IMR-90 (cell line): ENCODE data around the gene PID1. TPM values are rescaled to one million over a fixed set of nuclear protein-coding genes. Genes with fewer than 3 reads are reported as not detected.

Source experiments
- ATAC-seq: fragments of 200-7000 bp; cut with Tn5 transposase; 2 replicates; pipeline ENCODE4 v1.9.1; 2020; ENCODE audit warnings: low read depth, mild to moderate bottlenecking, moderate library complexity
- BruUV-seq: library from RNA; stranded (reverse); fragments of 400-500 nt; replicated peaks from 2 replicates; lab custom pipeline; 2021; lab: Mats Ljungman, UMichigan
- CTCF ChIA-PET: fragments of 300-600 bp; formaldehyde crosslinking; extraction: SDS; loops from one replicate; lab custom pipeline; 2021; ENCODE audit warnings: antibody characterized with exemption; lab: Yijun Ruan, JAX
- POLR2A ChIA-PET: fragments of 300-600 bp; sonication (Branson Sonifier 250); formaldehyde crosslinking; loops from one replicate; lab custom pipeline; 2022; ENCODE audit warnings: antibody characterized with exemption; ENCODE audit not compliant: unreplicated experiment; lab: Charles Lee
- DNase-seq: peaks from one replicate; pipeline ENCODE4 v3.0.0; 2013
- H2AFZ ChIP-seq: replicated peaks from 2 replicates; pipeline ENCODE3; 2013; ENCODE audit warnings: low read length, mild to moderate bottlenecking; ENCODE audit not compliant: poor library complexity
- H2AK5ac ChIP-seq: 2 replicates; pipeline ENCODE4 v1.6.1; 2013; ENCODE audit warnings: low read depth, low read length, inconsistent platforms
- H2AK9ac ChIP-seq: replicated peaks from 2 replicates; pipeline ENCODE3; 2013; ENCODE audit warnings: mild to moderate bottlenecking, low read depth, low read length, moderate library complexity; ENCODE audit not compliant: poor library complexity
- H2BK120ac ChIP-seq: 2 replicates; pipeline ENCODE4 v1.6.1; 2013; ENCODE audit warnings: low read depth, low read length, inconsistent platforms
- H2BK15ac ChIP-seq: 3 replicates; pipeline ENCODE4 v1.6.1; 2013; ENCODE audit warnings: low read depth, low read length, inconsistent platforms
- H2BK20ac ChIP-seq: 2 replicates; pipeline ENCODE4 v1.6.1; 2013; ENCODE audit warnings: low read depth, mild to moderate bottlenecking, inconsistent platforms, low read length, moderate library complexity
- H2BK5ac ChIP-seq: 2 replicates; pipeline ENCODE4 v1.6.1; 2013; ENCODE audit warnings: mild to moderate bottlenecking, low read depth, low read length, inconsistent platforms; ENCODE audit not compliant: poor library complexity, severe bottlenecking
- H3K14ac ChIP-seq: replicated peaks from 2 replicates; pipeline ENCODE4 v1.6.1; 2013; ENCODE audit warnings: low read depth, low read length, inconsistent platforms
- H3K18ac ChIP-seq: 2 replicates; pipeline ENCODE4 v1.6.1; 2013; ENCODE audit warnings: low read depth, low read length, control low read depth
- H3K23ac ChIP-seq: 2 replicates; pipeline ENCODE4 v1.6.1; 2013; ENCODE audit warnings: low read depth, low read length, inconsistent platforms
- H3K27ac ChIP-seq: 2 replicates; pipeline ENCODE4 v1.5.1; 2013; ENCODE audit warnings: mild to moderate bottlenecking, control low read depth, low read length; ENCODE audit not compliant: insufficient read depth
- H3K27me3 ChIP-seq: 2 replicates; pipeline ENCODE4 v1.6.1; 2013; ENCODE audit warnings: low read length; ENCODE audit not compliant: control insufficient read depth, insufficient read depth
- H3K36me3 ChIP-seq: 2 replicates; pipeline ENCODE4 v1.6.1; 2013; ENCODE audit warnings: low read length, mixed read lengths; ENCODE audit not compliant: control insufficient read depth, insufficient read depth
- H3K4ac ChIP-seq: 2 replicates; pipeline ENCODE4 v1.6.1; 2013; ENCODE audit warnings: low read depth, low read length, inconsistent platforms
- H3K4me1 ChIP-seq: 2 replicates; pipeline ENCODE4 v1.6.1; 2013; ENCODE audit warnings: low read length, mixed read lengths; ENCODE audit not compliant: control insufficient read depth, insufficient read depth
- H3K4me2 ChIP-seq: 2 replicates; pipeline ENCODE4 v1.6.1; 2013; ENCODE audit warnings: low read depth, mild to moderate bottlenecking, control low read depth, low read length, moderate library complexity
- H3K4me3 ChIP-seq: 2 replicates; pipeline ENCODE4 v1.5.1; 2013; ENCODE audit warnings: low read depth, mild to moderate bottlenecking, control low read depth, low read length, moderate library complexity; ENCODE audit not compliant: insufficient read depth
- H3K56ac ChIP-seq: 2 replicates; pipeline ENCODE4 v1.6.1; 2013; ENCODE audit warnings: low read length, inconsistent platforms; ENCODE audit not compliant: insufficient read depth; ENCODE audit errors: extremely low read depth
- H3K79me1 ChIP-seq, 2 experiments: 2 replicates each; pipeline ENCODE4 v1.6.1; 2013; ENCODE audit warnings: low read length in 2 of 2, inconsistent platforms in 1 of 2, low read depth in 1 of 2
- H3K9ac ChIP-seq: 2 replicates; pipeline ENCODE4 v1.6.1; 2013; ENCODE audit warnings: low read depth, low read length, control low read depth
- H3K9me1 ChIP-seq: 2 replicates; pipeline ENCODE4 v1.6.1; 2013; ENCODE audit warnings: low read length, inconsistent platforms; ENCODE audit not compliant: insufficient read depth
- H3K9me3 ChIP-seq: 2 replicates; pipeline ENCODE4 v1.6.1; 2013; ENCODE audit warnings: low read length; ENCODE audit not compliant: control insufficient read depth, insufficient read depth
- H4K20me1 ChIP-seq: 2 replicates; pipeline ENCODE4 v1.6.1; 2013; ENCODE audit warnings: low read length, inconsistent platforms; ENCODE audit not compliant: insufficient read depth
- H4K5ac ChIP-seq: 2 replicates; pipeline ENCODE4 v1.6.1; 2013; ENCODE audit warnings: mild to moderate bottlenecking, low read depth, low read length, control low read depth
- H4K8ac ChIP-seq, 2 experiments: 2 replicates each; pipeline ENCODE4 v1.6.1; 2013; ENCODE audit warnings: low read depth in 2 of 2, low read length in 2 of 2, control low read depth in 1 of 2, inconsistent platforms in 1 of 2
- H4K91ac ChIP-seq: 2 replicates; pipeline ENCODE4 v1.6.1; 2013; ENCODE audit warnings: low read depth, low read length, inconsistent platforms; ENCODE audit not compliant: insufficient read depth
- BHLHE40 ChIP-seq: fragments of 150-350 bp; IDR thresholded peaks from 2 replicates; pipeline ENCODE4 v1.6.1; 2016; ENCODE audit warnings: mild to moderate bottlenecking, low read depth, low read length
- CEBPB ChIP-seq: IDR thresholded peaks from 2 replicates; pipeline ENCODE4 v1.6.1; 2012; ENCODE audit warnings: low read depth, low read length, improper control_type of control experiment
- MAFK ChIP-seq: IDR thresholded peaks from 2 replicates; pipeline ENCODE4 v1.6.1; 2012; ENCODE audit warnings: low read depth, low read length, improper control_type of control experiment
- RCOR1 ChIP-seq: IDR thresholded peaks from 2 replicates; pipeline ENCODE4 v1.6.1; 2012; ENCODE audit warnings: mild to moderate bottlenecking, low read length, improper control_type of control experiment; ENCODE audit not compliant: insufficient replicate concordance
- RFX5 ChIP-seq: IDR thresholded peaks from 2 replicates; pipeline ENCODE4 v1.8.0; 2012; ENCODE audit warnings: low read depth, mild to moderate bottlenecking, low read length, moderate library complexity
- WGBS, 2 experiments: methylation state at CpG; one replicate each; pipeline versions ENCODE4 v1.1.5 to v1.1.7; 2013; ENCODE audit warnings: missing lambda C conversion rate in 2 of 2; ENCODE audit not compliant: insufficient read length in 1 of 2; ENCODE audit errors: extremely low coverage in 2 of 2; 5-methylcytosine and 5-hydroxymethylcytosine counted together
- dilution Hi-C: fragments of 300-500 bp; cut with HindIII; formaldehyde crosslinking; loops from one replicate; pipeline ENCODE4 v1.14.3; 2018; ENCODE audit warnings: low sequenced_read_pairs; ENCODE audit not compliant: unreplicated experiment
- in situ Hi-C: fragments of 300-500 bp; cut with MboI; formaldehyde crosslinking; loops from 3 replicates; pipeline ENCODE4 v1.14.3; 2019; ENCODE audit warnings: low sequenced_read_pairs, inconsistent platforms, mixed read lengths
- intact Hi-C: fragments of 100-400 bp; cut with micrococcal nuclease; formaldehyde crosslinking; loops from 2 replicates; pipeline ENCODE4 v1.10.0; 2022
- polyA plus RNA-seq, 3 experiments: library from polyadenylated mRNA; depleted of rRNA; stranded (reverse); fragments of >200 nt; gene quantifications; 2 replicates each; pipeline ENCODE4 v1.2.3, GENCODE V29; 2012; ENCODE audit warnings: low replicate concordance in 1 of 3
- total RNA-seq: library from RNA; depleted of rRNA; stranded (reverse); fragments of >200 nt; gene quantifications from 2 replicates; pipeline ENCODE4 v1.2.3, GENCODE V29; 2012
- TF ChIP-seq, protein P1 (sequence below): fragments of 150-350 bp; IDR thresholded peaks from 2 replicates; pipeline ENCODE4 v1.6.1; 2016; ENCODE audit warnings: low read depth, mild to moderate bottlenecking, low read length, moderate library complexity, borderline replicate concordance
- TF ChIP-seq, protein P2 (sequence below): fragments of 150-350 bp; IDR thresholded peaks from 2 replicates; pipeline ENCODE4 v1.6.1; 2017; ENCODE audit warnings: mild to moderate bottlenecking, antibody characterized with exemption, low read length, low read depth

The PID1 gene
- total and polyA plus RNA-seq, 2 of the 4 experiments (the other 2 are of a cell fraction) = 0.90 to 1.9 TPM

DNA sequence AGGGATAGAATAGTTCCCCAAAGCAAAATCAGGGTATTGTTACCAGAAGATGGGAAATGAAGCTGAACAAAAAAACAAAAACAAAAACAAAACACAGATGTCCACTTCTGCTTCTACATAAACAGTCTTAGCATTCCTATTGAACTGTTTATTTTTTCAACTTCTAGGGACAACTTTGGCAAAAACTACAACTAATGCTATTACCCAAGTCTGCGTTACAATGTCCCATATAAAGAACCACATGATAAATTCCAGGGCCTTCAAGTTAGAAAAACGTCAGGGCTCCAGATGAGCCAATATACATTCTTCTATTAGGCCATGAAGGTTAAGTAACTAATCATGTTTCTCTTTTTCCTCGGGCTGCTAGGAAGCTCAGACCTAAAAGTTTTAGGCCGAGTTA, 16.9 kb downstream of the PID1 start:
- H2AFZ ChIP-seq = no peak overlapping the region
- H3K4me3 ChIP-seq = no peak overlapping the region
- no TSS peak for BruUV-seq
- H2BK15ac ChIP-seq = no peak overlapping the region
- H3K36me3 ChIP-seq = no peaks in the 10 kb centered on the region
- H3K9ac ChIP-seq = no peak overlapping the region
- no peaks in the 10 kb centered on the region for H3K9me1 ChIP-seq
- no peak overlapping the region for H2BK120ac ChIP-seq
- WGBS, 2 experiments = no CpG with 5 or more reads among the region's 4 CpGs
- H3K18ac ChIP-seq = no peak overlapping the region
- H2BK20ac ChIP-seq = no peak overlapping the region
- H3K4me2 ChIP-seq = no peak overlapping the region
- no peak for DNase-seq
- dilution Hi-C loops (no loop called here), in situ Hi-C loops (no loop called here), intact Hi-C loops (no loop called here)
- H3K27ac ChIP-seq = no peak overlapping the region
- H4K8ac ChIP-seq = no peak overlapping the region
- H3K9me3 ChIP-seq = peaks cover 4% of the 10 kb centered on the region
- no peak overlapping the region for H3K4ac ChIP-seq
- H3K27me3 ChIP-seq = no peaks in the 10 kb centered on the region
- no peaks in the 10 kb centered on the region for H3K4me1 ChIP-seq
- no peak overlapping the region for H2AK5ac ChIP-seq
- no peak overlapping the region for H4K91ac ChIP-seq
- CTCF ChIA-PET = no interaction called here
- no peak for TF ChIP-seq BHLHE40
- TF ChIP-seq, protein P1, sequence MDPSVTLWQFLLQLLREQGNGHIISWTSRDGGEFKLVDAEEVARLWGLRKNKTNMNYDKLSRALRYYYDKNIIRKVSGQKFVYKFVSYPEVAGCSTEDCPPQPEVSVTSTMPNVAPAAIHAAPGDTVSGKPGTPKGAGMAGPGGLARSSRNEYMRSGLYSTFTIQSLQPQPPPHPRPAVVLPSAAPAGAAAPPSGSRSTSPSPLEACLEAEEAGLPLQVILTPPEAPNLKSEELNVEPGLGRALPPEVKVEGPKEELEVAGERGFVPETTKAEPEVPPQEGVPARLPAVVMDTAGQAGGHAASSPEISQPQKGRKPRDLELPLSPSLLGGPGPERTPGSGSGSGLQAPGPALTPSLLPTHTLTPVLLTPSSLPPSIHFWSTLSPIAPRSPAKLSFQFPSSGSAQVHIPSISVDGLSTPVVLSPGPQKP = no peak
- TF ChIP-seq MAFK = no peak
- no peak for TF ChIP-seq CEBPB
- TF ChIP-seq RFX5 = no peak
- TF ChIP-seq RCOR1 = no peak
- TF ChIP-seq, protein P2, sequence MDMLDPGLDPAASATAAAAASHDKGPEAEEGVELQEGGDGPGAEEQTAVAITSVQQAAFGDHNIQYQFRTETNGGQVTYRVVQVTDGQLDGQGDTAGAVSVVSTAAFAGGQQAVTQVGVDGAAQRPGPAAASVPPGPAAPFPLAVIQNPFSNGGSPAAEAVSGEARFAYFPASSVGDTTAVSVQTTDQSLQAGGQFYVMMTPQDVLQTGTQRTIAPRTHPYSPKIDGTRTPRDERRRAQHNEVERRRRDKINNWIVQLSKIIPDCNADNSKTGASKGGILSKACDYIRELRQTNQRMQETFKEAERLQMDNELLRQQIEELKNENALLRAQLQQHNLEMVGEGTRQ = no peak
- H4K20me1 ChIP-seq = no peaks in the 10 kb centered on the region
- H3K23ac ChIP-seq = no peak overlapping the region
- H2BK5ac ChIP-seq = no peak overlapping the region
- H3K79me1 ChIP-seq = no peaks in the 10 kb centered on the region
- no peak for ATAC-seq
- H3K14ac ChIP-seq = no peak overlapping the region
- no peak overlapping the region for H3K56ac ChIP-seq
- H2AK9ac ChIP-seq = no peak overlapping the region
- POLR2A ChIA-PET = no interaction called here
- H4K5ac ChIP-seq = no peak overlapping the region
